8988T (cell line): ENCODE results near the gene DNMT3L.
"Not testable (repeated sequence)": the region's sequence is repeated elsewhere in the genome, so short reads cannot be mapped to it uniquely, and the experiment has no call there.

Experiments
- DNase-seq: peaks from one replicate; pipeline ENCODE4 v3.0.0; 2011

Gene DNMT3L

DNA sequence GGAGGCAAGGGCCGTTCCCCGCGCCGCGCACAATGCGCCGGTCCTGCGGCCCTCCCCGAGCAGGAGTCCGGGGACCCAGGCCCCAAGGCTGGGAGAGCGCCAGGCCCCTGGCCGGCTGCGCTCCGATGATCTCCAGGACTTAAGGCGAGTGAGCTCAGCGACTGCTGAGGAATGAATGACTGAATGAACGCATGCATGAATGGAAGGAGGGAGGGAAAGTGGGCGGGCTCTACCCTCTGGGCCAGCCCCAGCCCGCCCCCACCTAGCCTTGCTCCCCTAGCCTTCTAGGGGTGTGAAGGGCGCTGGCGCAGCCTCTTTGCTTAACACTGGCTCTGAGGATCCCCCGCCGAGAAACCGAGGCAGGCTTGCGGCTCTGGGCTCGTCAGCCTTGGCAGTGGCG lies 20.4 kb downstream of the DNMT3L start:
- not testable (repeated sequence) for DNase-seq

DNA sequence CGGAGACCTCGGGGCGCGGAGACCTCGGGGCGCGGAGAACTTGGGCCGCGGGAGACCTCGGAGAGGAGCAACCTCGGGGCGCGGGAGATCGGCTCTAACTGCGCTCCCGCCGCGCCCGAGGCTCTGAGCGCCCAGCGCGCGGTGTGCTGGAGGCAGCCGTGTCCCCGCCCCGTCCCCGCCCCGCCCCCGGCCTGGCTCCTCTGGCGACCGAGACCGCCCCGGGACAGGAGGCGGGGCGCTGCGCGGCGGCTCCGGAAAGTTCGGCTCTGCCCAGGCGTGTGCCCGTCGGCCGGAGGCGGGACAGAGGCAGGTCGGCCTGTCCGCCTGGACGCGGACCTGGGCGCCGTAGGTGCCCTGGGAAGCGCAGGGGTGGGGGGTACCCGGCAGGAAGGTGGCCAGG lies 20.9 kb downstream of the DNMT3L start, which contains the start of gene ICOSLG:
Gene ICOSLG, minus strand, starts transcription at position 102 of the 400 bp plus-strand sequence. CDS start 126 bp downstream, outside the sequence.
- DNase-seq = not testable (repeated sequence)

GRCh38 chr21:44240353-44240752 lies 21.3 kb downstream of the DNMT3L start:
- not testable (repeated sequence) for DNase-seq

DNA sequence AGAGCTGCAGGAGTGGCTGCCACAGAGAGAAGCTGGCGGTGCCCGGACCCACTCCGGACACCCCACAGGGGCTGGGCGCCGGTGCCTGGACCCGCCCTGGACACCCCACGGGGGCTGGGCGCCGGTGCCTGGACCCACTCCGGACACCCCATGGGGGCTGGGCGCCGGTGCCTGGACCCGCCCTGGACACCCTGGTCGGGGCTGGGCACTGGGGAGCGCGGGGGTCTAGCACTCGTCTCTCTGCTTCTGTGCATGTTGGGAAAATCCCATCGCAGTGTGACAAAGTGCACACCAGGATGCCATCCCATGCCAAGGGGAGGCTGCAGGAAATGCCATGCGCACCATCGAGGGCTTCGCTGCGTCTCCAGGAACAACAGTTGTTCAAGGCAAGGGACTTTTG lies 32.1 kb downstream of the DNMT3L start:
- DNase-seq = not testable (repeated sequence)

GRCh38 chr21:44228109-44228508 lies 33.6 kb downstream of the DNMT3L start:
- not testable (repeated sequence) for DNase-seq

DNA sequence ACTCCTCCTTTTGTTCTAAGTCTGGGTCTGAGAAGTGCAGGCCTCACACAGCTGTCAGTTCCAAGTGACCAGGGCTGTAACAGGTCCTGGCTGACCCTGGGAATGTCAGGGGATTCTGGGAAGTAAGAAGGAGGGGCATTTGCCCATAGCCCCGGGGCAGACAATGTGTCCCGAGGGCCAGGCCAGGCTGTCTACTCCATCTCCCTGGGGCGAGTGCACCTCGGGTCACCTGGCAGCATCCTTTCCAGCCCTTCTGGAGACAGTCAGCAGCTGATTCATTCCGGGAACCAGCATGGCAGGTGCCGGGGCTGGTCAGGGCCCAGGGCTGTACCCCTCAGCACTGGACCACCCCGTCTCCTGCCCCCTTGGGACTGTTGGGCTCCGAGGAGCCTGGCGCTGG lies 34.1 kb downstream of the DNMT3L start:
- not testable (repeated sequence) for DNase-seq

DNA sequence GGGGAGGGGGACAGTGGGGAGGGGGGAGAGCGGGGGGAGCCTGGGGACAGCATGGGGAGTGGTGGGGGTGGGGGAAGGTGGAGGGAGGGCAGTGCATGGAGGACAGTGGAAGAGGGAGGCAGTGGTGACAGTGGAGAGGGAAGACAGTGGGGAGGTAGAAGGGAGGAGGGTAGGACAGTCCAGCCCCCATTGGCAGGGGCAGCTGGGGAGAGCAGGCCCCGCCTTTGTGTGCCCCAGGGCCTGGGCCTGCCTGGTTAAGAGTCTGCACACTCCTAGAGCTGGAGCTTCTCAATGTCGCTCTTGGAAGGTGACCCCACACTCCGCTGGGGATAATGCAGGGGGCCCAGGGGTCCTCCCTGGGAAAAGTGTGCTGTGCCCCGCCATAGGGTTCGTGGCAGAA lies 36.1 kb downstream of the DNMT3L start:
- DNase-seq = not testable (repeated sequence)

DNA sequence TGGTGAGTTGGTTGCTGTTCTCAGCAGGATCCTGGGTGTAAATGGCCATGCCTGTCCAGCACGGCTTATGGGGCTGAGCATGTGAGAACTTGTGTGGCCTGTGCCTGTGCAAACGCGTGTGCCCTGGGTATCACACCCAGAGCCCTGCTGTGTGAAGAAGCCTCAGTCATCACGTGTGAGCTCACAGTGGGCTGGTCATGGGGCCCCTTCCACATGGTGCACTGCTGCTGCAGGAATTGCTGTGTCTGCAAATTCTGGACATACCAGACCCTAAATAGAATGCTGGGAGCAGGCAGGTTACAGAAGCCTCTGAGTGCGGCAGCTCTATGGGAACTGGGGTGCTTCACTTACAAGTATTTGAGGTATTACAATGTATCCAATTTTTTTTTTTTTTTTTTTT lies 38.4 kb downstream of the DNMT3L start:
- not testable (repeated sequence) for DNase-seq

DNA sequence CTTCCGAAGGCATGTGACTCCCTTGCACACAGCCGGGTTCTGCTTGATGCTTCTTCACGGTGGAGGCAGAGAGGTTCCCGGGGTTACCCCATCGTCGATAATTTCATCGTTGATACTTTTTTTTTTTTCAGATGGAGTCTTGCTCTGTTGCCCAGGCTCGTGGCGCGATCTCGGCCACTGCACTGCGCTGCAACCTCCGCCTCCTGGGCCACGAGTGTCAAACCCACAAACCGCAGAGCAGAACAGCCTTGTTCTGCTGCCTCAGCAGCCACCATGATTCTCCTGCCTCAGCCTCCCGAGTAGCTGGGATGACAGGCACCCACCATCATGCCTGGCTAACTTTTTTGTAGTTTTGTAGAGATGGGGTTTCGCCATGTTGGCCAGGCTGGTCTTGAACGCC lies 41.0 kb downstream of the DNMT3L start:
- DNase-seq = not testable (repeated sequence)

DNA sequence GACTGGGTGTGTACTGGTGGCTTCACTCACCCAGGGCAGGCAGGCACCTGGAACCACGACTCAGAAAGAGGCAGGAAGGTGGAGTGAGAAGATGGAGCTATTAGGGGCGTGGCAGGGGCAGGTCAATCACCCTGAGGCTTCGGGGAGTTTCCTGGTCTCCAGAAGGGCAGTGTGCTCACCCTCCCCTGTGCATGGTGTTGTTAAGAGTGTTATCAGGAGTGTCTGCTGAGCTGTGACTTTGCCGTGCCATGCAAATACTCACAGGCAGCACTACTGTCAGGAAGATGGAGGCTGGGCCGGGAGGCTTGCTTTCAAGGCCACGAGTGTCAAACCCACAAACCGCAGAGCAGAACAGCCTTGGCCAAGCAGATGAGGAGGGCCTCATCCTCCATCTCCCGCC lies 43.2 kb downstream of the DNMT3L start:
- not testable (repeated sequence) for DNase-seq

DNA sequence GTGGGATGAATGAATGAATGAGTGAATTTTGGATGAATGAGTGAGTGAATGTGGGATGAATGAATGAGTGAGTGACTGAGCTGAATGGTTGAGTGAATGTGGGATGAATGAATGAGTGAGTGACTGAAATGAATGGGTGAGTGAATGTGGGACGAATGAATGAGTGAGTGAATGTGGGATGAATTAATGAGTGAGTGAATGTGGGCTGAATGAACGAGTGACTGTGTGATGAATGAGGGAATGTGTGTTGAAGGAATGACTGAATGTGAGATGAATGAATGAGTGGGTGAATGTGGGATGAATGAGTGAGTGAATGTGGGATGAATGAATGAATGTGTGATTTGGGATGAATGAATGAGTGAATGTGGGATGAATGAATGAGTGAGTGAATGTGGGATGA lies 49.7 kb downstream of the DNMT3L start:
- DNase-seq = not testable (repeated sequence)

GRCh38 chr21:44211574-44211973 lies 50.1 kb downstream of the DNMT3L start:
- DNase-seq = not testable (repeated sequence)

DNA sequence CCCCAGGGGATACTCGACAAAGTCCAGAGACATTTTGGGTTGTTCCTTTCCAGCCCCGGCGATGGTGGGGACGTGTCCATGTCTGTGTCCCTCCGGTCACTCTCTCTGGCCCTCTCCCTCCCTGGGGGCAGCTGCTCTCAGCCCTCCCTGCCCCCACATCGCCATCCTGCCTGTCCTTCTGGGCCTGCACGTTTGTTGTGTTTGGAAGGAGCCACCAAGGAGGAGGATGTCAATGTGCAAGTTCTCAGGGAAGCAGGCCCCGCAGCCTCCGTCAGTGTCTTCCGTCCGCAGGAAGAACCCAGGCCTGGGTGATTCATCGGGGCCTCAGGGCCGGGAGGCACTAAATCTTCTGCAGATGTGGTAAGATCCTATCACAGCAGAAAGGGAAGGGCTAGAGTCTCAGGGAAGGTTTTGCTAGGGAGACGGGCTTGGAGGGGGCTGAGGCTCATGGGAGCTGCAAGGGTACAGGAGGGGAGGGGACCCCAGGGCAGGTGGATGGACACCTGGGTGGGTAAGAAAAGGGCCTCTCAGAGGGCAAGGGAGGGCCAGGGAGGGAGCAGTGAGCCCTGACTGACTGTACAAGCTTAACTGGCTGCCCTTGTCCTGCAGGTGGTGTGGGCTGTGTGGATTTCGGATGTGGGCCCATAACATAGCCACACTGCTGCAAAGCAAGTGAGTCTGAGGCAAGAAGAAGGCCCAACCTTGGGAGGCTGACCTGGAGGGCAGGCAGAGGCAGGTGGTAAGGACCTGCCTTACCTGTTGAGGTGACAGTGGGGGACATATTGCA lies 53.6 kb downstream of the DNMT3L start:
- DNase-seq = not testable (repeated sequence)

DNA sequence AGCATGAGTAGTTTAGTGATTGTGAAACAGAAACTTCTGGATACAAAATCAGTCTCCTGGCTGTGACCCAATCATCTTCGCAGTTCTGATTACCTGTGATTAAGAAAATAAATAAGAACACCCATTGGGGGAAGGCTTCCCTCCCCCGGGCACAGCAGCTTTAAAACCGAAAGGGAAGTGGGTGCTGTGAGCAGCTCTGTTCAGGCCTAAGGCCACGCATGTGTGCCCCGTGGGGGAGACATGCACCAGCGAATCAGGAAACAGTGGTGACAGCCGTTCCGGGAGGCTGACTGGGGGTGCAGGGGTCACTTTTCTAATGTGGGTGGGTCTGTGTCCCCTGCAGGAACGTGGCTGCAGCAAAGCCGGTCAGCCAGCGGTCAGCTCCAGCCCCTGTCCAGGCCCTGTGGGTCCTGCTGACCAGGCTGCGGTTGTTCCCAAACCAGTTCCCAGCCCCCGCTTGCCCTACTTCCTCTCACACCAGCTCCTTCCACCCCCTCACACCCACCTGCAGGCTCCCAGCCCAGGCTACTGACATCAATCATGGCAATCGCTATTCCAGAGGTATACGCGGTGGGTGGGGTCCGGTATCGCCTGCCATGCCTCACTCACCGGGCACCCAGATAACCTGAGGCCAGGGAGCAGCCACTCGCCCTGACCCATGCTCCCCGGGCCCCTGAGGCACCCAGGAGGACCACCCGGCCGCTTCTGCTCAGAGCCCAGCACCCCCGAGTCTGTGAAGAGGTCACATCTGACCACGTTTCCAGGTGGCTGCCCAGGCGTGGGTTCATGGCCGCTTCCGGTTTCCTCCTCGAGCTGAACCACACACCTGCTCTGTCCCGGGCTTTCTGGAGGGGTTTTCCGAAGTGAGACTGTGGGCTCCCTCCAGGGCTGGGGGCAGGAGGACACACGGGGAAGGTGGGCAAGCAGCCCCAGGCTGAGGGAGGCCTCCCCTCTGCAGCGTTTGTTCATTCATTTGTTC lies 54.7 kb downstream of the DNMT3L start:
- DNase-seq = not testable (repeated sequence)

DNA sequence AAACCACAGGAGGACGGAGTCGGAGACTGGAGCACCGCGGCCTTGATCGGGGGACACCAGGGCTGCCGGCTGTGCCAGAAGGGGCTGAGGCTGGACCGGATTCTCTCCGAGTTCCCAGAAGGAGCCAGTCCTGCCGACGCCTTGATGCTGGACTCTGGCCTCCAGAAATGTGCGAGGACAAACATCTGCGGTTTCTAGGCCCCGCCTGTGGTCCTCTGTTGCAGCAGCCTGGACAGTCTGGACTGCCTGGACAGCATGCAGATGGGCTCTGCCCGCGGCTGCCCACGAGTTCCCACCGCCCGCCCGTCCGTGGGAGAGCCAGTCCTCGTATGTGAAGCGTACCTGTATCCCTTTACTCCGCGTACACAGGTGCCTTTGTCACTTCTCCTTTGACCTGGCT lies 55.5 kb downstream of the DNMT3L start:
- DNase-seq = not testable (repeated sequence)

- DNase-seq = not testable (repeated sequence)
Observed at GRCh38 chr21:44202590-44203299, 59.0 kb downstream of the DNMT3L start.

GRCh38 chr21:44199997-44200396 lies 61.7 kb downstream of the DNMT3L start:
- DNase-seq = not testable (repeated sequence)

DNA sequence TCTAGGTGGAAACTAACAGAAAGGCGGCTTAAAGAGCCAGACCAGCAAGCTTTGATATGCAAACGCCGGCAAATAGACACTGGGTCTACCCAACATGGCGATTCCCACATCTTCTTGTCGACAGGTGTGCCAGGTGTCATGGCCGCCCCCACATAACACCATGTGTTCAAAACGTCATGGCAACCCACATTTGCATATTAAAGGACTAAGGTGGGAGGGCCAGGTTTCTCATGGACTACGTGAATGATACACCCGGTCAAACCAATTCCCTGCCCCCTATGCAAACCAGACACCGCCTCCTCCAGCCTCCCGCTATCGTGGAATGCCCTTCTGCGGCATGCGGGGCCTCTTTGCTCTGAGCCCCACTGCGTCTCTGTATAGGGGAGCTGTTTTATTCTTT lies 62.2 kb downstream of the DNMT3L start:
- DNase-seq = no peak

- DNase-seq = not testable (repeated sequence)
Observed at GRCh38 chr21:44197156-44197516, 64.6 kb downstream of the DNMT3L start.
